Measurements from ENCODE around the gene NSDHL.

NSDHL gene

DNA sequence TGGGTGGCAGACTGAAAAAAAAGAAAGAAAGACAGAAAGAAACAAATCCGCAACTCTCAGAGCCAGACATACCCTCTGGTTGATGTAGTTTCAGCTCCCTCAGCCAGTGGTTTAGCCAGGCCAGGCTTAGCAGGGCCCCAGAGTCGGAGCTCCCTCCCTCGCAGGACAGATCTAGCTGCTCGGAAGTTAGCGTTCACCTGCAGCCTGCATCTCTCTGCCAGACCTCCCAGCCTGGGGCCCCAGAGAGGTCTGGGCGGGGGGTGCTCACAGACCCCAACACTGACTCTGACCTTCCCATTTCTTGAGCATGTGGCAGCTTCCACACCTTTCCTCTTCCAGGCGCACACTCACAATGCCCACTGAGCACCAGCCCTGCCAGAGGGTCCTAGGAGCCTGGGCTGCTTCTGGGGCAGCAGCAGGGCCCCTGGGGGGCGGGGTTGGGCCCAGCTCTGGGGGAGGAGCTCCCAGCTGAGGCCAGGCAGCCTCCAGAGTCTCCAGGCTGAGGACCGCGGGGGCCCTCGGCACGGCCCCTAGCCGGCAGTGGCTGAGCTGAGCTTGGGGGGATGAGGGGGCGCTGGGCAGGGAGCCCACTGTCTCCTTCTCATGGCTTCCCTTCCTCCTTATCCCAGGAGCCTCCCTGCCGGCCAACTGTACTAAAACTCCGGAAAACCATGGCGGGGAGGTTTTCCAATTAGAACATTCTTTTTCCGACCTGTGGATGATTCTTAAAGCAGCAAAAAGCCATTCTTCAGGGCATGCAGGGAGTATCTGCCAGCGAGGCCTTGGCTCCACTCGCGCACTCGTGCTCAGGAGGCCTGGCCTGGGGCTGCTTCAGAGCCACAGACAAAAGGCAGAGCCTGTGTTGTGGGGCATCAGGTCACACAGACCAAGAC lies 62.4 kb downstream of the NSDHL start:
- H3K4me3 ChIP-seq (ENCODE audit: low read depth, low read length), result no peak overlapping the region
- DNase-seq (ENCODE audit: low read depth), result no peak
- TF ChIP-seq, protein P1, sequence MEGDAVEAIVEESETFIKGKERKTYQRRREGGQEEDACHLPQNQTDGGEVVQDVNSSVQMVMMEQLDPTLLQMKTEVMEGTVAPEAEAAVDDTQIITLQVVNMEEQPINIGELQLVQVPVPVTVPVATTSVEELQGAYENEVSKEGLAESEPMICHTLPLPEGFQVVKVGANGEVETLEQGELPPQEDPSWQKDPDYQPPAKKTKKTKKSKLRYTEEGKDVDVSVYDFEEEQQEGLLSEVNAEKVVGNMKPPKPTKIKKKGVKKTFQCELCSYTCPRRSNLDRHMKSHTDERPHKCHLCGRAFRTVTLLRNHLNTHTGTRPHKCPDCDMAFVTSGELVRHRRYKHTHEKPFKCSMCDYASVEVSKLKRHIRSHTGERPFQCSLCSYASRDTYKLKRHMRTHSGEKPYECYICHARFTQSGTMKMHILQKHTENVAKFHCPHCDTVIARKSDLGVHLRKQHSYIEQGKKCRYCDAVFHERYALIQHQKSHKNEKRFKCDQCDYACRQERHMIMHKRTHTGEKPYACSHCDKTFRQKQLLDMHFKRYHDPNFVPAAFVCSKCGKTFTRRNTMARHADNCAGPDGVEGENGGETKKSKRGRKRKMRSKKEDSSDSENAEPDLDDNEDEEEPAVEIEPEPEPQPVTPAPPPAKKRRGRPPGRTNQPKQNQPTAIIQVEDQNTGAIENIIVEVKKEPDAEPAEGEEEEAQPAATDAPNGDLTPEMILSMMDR (conservative IDR thresholded peaks at IDR 0.05; ENCODE audit: low read depth, low read length), result no peak

DNA sequence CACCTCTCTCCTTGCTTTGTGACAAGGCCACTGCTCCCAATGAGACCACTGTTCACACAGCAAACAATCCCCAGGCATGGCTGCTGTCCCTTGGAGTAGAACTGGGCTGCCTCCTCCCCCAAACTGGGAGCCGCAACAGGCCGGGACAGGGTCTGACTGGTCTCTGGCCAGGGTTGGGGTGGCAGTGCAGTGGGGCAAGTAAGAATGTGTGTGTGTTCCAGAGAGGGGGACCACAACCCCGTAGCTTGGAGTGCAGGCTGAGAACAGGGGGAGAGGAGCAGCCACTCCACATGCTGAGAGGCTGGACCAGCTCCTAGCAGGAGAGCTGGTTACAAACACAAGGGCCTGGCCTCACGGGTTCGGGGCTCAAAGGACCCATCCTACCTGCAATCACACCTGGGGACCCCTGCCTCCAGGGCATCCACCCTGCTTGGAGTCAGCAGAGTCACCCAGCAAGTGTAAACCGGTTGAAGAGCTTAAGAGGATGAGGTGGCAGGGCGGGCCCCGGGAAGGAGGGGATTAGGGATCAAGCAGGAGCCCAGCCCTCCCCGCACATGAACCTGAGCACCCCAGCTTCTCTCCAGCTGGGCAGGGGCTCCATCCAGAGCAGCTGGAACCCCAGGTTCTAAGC lies 63.2 kb downstream of the NSDHL start:
- TF ChIP-seq, protein P1 (conservative IDR thresholded peaks at IDR 0.05; ENCODE audit: low read depth, low read length), result no peak
- H3K4me3 ChIP-seq (ENCODE audit: low read depth, low read length), result no peak overlapping the region
- no peak for DNase-seq (ENCODE audit: low read depth)

DNA sequence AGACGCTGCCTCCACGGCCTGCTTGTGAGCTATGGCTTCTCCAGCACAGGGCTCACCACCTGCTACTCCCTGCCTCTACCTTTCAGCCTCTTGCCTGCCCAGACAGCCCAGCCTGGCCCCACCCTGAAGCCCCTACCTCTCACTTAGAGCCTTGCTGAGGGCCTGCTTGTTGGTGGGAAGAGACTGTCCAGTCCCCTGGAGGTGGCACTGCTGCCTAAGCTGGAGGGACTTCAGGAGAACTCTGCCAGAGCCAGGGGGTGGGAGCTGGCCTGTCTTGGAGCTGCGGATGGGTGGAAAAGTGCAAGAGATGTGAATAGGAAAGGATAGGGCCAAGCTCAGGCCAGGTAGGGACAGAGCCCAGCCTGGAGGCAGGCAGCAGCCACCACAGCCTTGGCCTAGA lies 64.3 kb downstream of the NSDHL start:
- no peak for DNase-seq (ENCODE audit: low read depth)
- H3K4me3 ChIP-seq (ENCODE audit: low read depth, low read length), result no peak overlapping the region
- TF ChIP-seq, protein P1 (conservative IDR thresholded peaks at IDR 0.05; ENCODE audit: low read depth, low read length), result no peak

DNA sequence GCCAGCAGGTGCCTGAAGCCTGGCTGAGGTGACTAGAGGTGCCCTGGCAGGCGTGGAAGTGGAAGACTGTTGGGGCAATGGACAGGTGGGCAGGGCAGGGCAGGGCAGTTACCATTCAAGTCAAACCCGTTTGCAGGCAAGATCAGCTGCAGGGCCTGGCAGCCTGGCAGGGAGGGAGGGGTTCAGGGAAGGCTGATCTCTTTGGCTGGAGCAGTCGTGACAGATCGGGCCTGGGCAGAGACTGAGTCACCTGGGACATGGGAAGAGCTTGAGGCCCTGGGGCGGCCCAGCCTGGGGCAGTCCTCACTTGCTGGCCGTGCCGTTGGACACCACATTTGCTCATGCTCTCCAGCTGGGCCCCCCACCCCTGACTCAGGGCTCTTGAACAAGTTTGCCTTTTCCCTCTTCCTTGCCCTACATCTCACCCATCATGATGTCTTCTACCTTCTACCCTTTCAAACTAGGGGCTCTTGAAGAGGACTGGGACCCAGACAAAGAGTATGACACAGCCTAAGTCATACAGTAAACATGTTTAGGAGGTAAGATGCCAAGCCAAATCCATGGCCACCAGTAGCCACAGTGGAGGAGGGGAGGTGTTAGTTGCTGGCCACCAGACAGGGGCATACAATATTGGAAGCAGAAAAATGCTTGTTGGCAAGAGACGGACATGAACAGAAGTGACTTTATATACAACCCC lies 65.0 kb downstream of the NSDHL start:
- H3K4me3 ChIP-seq (ENCODE audit: low read depth, low read length), result no peak overlapping the region
- DNase-seq (ENCODE audit: low read depth), result no peak
- TF ChIP-seq, protein P1 (conservative IDR thresholded peaks at IDR 0.05; ENCODE audit: low read depth, low read length), result no peak

DNA sequence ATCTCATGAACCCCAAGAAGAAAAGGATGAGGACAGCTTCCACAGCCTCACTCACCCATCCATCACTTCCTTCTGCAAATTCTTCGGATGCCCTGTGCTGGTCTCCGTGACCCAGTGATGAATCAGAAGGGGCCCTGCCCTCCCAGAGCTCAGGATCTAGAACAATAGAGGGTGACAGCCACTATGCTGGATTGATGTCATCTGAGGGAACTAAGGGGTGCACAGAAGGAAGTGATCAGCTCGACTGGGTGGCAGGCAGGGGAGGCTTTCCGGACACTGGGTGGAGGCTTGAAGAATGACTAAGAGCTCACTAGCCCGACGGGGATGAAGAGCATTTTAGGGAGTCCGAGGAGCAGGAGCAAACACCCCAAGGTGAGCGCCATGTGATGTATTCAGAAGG lies 65.6 kb downstream of the NSDHL start:
- no peak for DNase-seq (ENCODE audit: low read depth)
- H3K4me3 ChIP-seq (ENCODE audit: low read depth, low read length), result no peak overlapping the region
- TF ChIP-seq, protein P1 (conservative IDR thresholded peaks at IDR 0.05; ENCODE audit: low read depth, low read length), result no peak

DNA sequence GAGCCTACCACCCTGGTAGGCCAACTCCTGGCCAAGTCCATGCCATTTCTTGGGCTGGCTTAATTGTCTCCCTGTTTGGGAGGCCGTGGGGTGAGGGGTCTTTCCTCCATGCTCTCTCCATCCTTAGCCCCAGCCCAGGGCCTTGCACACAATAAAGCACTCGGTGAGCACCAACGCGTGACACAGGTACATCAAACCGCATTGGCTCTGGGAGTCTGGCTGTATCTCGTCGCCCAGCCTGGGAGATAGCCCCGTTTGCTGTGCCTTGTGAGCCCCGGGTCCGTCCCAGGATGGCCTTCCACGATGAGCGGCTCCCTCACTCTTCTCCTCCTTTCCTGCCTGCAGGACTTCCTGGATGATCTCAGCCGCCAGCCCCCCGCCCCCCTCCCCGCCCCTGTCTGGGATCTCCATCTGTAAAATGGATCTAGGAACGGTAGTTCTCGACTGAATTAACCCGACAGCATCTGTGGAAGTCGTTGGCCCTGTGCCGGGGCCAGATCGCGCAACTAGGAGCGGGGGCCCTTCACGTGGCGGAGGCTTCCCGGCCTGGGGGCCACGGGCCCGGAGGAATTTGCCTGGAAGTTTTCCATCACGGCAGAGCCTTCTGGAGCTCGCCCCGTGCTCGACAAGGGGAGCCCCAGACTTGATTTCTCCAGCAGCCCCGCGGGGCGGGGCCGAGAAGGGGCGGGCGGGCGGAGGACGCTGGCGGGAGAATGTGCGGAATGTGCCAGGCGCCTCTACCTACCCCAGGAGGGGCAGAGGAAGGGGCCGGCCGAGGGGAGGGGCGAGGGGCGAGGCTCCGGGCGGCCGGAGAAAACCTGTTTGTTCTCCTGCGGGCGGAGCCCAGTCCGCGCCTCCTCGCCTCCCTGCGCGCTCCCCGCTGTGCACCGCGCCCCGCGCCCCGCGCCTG lies 66.6 kb downstream of the NSDHL start, which contains the start of gene ZNF185:
Gene ZNF185 (plus strand): TSS at position 846 of the 910 bp plus-strand sequence. CDS start 16,423 bp downstream, outside the sequence.
- peak; percentile 50 for DNase-seq (ENCODE audit: low read depth)
- TF ChIP-seq, protein P1 (conservative IDR thresholded peaks at IDR 0.05; ENCODE audit: low read depth, low read length), result no peak

More for the DNA sequence above, 66.6 kb downstream of the NSDHL start, which contains the start of gene ZNF185:
- peak within 1 kb of the TSS; percentile 48 for H3K4me3 ChIP-seq (ENCODE audit: low read depth, low read length)
